Hepatocyte (in vitro differentiated cells): ENCODE data around the gene FGF19. TPM values are rescaled to one million over a fixed set of nuclear protein-coding genes. Genes with fewer than 3 reads are reported as not detected.
A peak's percentile ranks its signal among the peaks of the same experiment; 100 is the strongest.

Source experiments
- DNase-seq: peaks from one replicate; pipeline ENCODE4 v3.0.0-alpha.2; 2016; ENCODE audit warnings: low spot score
- H2AFZ ChIP-seq: fragments of 200-600 bp; sonication (generic); 2 replicates; pipeline ENCODE4 v1.6.0; 2016; ENCODE audit warnings: antibody characterized with exemption, mild to moderate bottlenecking
- H3K27ac ChIP-seq: fragments of 200-600 bp; sonication (generic); 2 replicates; pipeline ENCODE4 v1.5.1; 2016; ENCODE audit warnings: mild to moderate bottlenecking
- H3K27me3 ChIP-seq: fragments of 200-600 bp; sonication (generic); 2 replicates; pipeline ENCODE4 v1.6.1; 2016
- H3K36me3 ChIP-seq: fragments of 200-600 bp; sonication (generic); replicated peaks from 2 replicates; pipeline ENCODE4 v1.5.1; 2016; ENCODE audit warnings: low read depth; ENCODE audit not compliant: insufficient read depth
- H3K4me1 ChIP-seq: fragments of 200-600 bp; sonication (generic); 2 replicates; pipeline ENCODE4 v1.5.1; 2016; ENCODE audit warnings: mild to moderate bottlenecking, moderate library complexity; ENCODE audit not compliant: insufficient read depth
- H3K4me2 ChIP-seq: fragments of 200-600 bp; sonication (generic); 2 replicates; pipeline ENCODE4 v1.6.0; 2016
- H3K4me3 ChIP-seq: fragments of 200-600 bp; sonication (generic); 2 replicates; pipeline ENCODE4 v1.5.1; 2016; ENCODE audit warnings: mild to moderate bottlenecking
- H3K79me2 ChIP-seq: fragments of 200-600 bp; sonication (generic); 2 replicates; pipeline ENCODE4 v1.6.0; 2017; ENCODE audit warnings: mild to moderate bottlenecking
- H3K9me2 ChIP-seq: fragments of 200-600 bp; sonication (generic); replicated peaks from 2 replicates; pipeline ENCODE4 v1.6.0; 2017; ENCODE audit warnings: mild to moderate bottlenecking; ENCODE audit not compliant: insufficient read depth
- H3K9me3 ChIP-seq: fragments of 200-600 bp; sonication (generic); 2 replicates; pipeline ENCODE4 v1.5.1; 2016; ENCODE audit warnings: low read depth, mild to moderate bottlenecking
- H4K20me1 ChIP-seq: fragments of 200-600 bp; sonication (generic); 2 replicates; pipeline ENCODE4 v1.6.0; 2016; ENCODE audit warnings: mild to moderate bottlenecking; ENCODE audit not compliant: insufficient read depth, poor library complexity, severe bottlenecking
- CTCF ChIP-seq: fragments of 200-600 bp; sonication (generic); IDR thresholded peaks from 2 replicates; pipeline ENCODE4 v1.5.1; 2016; ENCODE audit warnings: antibody characterized with exemption, mild to moderate bottlenecking; ENCODE audit not compliant: poor library complexity
- EZH2 ChIP-seq: fragments of 200-600 bp; sonication (generic); IDR thresholded peaks from 2 replicates; pipeline ENCODE4 v1.6.1; 2016; ENCODE audit warnings: antibody characterized with exemption, mild to moderate bottlenecking, borderline replicate concordance
- EZH2phosphoT487 ChIP-seq: fragments of 200-600 bp; sonication (generic); IDR thresholded peaks from one replicate; pipeline ENCODE4 v1.6.1; 2018; ENCODE audit warnings: antibody characterized with exemption, mild to moderate bottlenecking, low read depth, moderate library complexity; ENCODE audit not compliant: unreplicated experiment, severe bottlenecking
- WGBS: methylation state at CpG from one replicate; pipeline ENCODE4 v1.1.6; 2016; ENCODE audit warnings: low lambda C conversion rate; ENCODE audit errors: missing lambda C conversion rate; 5-methylcytosine and 5-hydroxymethylcytosine counted together
- polyA plus RNA-seq: library from polyadenylated mRNA; unstranded; fragments of >200 nt; fragmentation: Nextera tagmentation; extraction: Ambion mirVana; gene quantifications from 2 replicates; pipeline ENCODE4 v1.2.1, GENCODE V29; 2016
- total RNA-seq: library from RNA; depleted of rRNA; stranded (reverse); fragments of >200 nt; gene quantifications from 2 replicates; pipeline ENCODE4 v1.2.3, GENCODE V29; 2014

FGF19 gene
- total RNA-seq, result 0.16 and 1.0 TPM in 2 replicates
- not detected in 2 replicates for polyA plus RNA-seq

GRCh38 chr11:69703768-69704507 is at the start of gene FGF19:
Gene FGF19 (minus strand): TSS chr11:69704022. CDS start chr11:69703876, 146 bp downstream.
- H3K9me2 ChIP-seq, result no peaks in the 10 kb centered on the region
- H2AFZ ChIP-seq, result peak within 1 kb of the TSS; percentile 45
- no peaks in the 10 kb centered on the region for H4K20me1 ChIP-seq
- H3K36me3 ChIP-seq, result no peaks in the 10 kb centered on the region
- peak; percentile 56 for DNase-seq
- no peaks in the 10 kb centered on the region for H3K9me3 ChIP-seq
- peak within 1 kb of the TSS; percentile 42 for H3K4me3 ChIP-seq
- TF ChIP-seq EZH2phosphoT487 (peak; percentile 32), EZH2 (peak; percentile 73), CTCF (no peak)
- no peaks in the 10 kb centered on the region for H3K79me2 ChIP-seq
- WGBS, result 1% methylated on average over 44 of the region's 67 CpGs
- H3K4me2 ChIP-seq, result peak within 1 kb of the TSS; percentile 89
- H3K27ac ChIP-seq, result no peak within 1 kb of the TSS
- H3K27me3 ChIP-seq, result peaks cover 49% of the 10 kb centered on the region
- H3K4me1 ChIP-seq, result peaks cover 54% of the 10 kb centered on the region

- Histone ChIP-seq H3K27ac (no peak overlapping the region), H3K79me2 (no peaks in the 10 kb centered on the region), H3K9me3 (no peaks in the 10 kb centered on the region), H3K9me2 (no peaks in the 10 kb centered on the region), H3K27me3 (no peaks in the 10 kb centered on the region), H3K4me1 (no peaks in the 10 kb centered on the region), H2AFZ (no peak overlapping the region), H3K4me3 (no peak overlapping the region), H3K36me3 (no peaks in the 10 kb centered on the region), H3K4me2 (no peak overlapping the region), H4K20me1 (no peaks in the 10 kb centered on the region)
- TF ChIP-seq EZH2 (no peak), CTCF (no peak), EZH2phosphoT487 (no peak)
- 58% methylated on average over 4 of the region's 4 CpGs for WGBS
- DNase-seq, result no peak
These were observed 49.1 kb upstream of the FGF19 start for GRCh38 chr11:69752890-69753289.

- Histone ChIP-seq H2AFZ (no peak overlapping the region), H3K27ac (no peak overlapping the region), H3K4me1 (no peaks in the 10 kb centered on the region), H3K36me3 (no peaks in the 10 kb centered on the region), H3K9me2 (no peaks in the 10 kb centered on the region), H3K79me2 (no peaks in the 10 kb centered on the region), H3K4me3 (no peak overlapping the region), H3K4me2 (no peak overlapping the region), H3K9me3 (no peaks in the 10 kb centered on the region), H4K20me1 (no peaks in the 10 kb centered on the region), H3K27me3 (no peaks in the 10 kb centered on the region)
- TF ChIP-seq CTCF (no peak), EZH2phosphoT487 (no peak), EZH2 (no peak)
- WGBS, result 84% methylated on average over 11 of the region's 11 CpGs
- DNase-seq, result no peak
These were observed 47.2 kb upstream of the FGF19 start for GRCh38 chr11:69750875-69751597.
